Retina (tissue), 1 donor: ENCODE data around the gene RAPGEF1.

Experiments
- DNase-seq: peaks from one replicate; pipeline ENCODE4 v3.0.0-alpha.2; 2016

RAPGEF1 gene

DNA sequence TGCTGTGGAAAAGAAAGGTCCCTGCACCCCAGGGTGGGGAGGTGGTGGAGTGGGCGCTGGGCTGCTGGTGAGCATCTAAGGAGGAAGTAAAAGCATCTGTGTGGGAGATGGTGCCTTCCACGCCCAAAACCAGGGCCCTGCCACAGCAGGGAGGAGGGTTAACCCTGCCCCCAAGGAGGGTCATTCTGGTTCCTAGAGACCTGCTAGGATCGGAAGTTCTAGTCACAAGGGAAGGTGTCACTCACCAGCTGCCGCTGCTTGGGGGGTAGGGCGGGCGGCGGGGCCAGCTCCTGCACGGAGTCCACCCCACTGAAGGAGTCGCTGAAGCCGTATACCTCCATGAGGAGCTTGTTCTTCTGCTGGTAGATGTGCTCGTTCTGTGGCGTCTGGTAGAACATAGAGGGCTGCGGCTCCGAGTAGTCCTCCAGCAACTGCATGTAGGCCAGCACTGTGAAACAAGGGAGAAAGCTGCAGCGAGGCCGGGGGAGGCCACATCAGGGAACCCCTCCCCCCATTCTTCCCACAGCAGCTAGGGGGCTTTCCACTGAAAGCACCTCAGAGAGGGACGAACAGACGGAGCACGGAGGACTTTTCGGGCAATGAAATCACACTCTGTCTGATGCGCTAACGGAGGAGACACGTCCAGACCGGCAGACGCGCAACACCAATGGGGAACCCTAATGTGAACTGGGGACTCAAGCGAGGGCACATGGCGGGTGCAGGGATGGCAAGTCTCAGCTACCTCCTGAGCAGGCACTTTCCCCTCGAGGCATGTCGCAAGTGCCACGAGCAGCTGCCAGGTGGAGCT lies 118.1 kb downstream of the RAPGEF1 start:
- DNase-seq: no peak

DNA sequence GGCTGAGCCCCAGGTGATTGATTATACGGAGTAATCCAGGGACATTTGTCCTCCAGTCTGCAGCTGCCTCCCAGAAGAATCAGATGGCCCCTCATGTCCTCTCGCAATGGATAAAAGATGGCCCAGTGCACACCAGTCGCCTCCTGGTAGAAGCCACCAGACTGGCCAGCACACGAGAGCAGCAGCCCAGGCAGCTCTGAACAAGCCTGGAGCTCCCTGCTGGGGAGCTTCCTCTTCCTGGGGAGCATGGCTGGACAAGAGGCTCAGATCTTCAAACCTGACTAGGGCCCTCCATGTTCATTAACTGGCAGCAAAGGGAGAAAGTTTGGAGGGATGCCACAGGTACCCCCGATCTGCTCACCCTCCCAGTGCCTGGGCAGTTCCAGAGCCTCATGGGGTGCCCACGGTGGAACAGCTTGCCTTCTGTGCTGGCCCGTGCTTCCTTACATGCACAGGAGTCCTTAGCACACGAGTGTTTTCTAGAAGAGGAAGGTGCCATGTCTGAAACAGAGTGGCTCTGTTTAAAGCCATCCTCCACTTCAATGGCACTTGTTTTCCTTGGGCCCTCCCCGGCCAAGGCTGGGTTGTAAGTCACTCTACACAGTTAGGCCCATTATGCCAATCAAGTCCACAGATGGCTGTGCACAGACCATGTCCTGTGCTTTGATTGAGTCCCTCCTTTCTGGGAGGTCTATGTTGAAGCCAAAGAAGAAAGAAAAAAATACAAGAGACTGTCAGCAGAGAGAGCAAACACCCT lies 118.9 kb downstream of the RAPGEF1 start:
- DNase-seq: no peak

DNA sequence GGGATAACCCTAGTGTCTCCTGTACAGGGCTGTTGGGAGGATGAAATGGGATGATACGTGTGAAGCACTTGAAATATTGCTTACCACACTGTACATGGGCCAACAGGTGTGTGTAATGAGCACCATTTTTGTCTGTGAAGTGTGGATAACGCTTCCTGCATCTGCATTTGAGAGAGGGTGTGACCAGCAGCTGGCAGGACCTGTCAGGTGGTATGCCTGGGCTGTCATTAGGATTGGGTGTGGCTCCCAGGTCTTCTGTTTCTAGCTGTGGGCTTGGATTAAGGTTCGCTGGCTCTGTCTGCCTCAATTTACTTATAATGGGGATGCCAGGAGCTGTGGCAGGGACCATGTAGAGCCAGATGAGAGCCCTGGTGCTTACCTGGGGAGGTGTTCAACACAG lies 120.2 kb downstream of the RAPGEF1 start:
- no peak for DNase-seq

DNA sequence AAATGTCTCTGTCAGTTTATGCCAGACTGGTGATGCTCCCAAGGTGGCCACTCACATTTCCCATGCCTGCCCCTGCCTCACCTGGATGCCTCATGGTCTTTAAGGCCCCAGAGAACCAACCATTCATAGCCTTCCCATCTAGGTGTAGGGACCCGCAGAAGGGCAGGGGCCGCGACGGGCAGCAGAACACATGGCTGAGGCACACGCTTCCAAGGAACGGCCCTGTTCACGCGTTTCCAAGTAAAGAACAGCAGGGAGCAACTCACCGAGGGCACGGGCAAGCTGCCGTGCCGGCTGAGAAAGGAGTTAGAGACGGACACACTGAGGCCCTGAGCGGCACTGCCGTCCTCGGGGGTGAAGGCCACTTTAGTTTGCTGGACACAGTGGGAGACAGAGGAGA lies 121.1 kb downstream of the RAPGEF1 start:
- no peak for DNase-seq

DNA sequence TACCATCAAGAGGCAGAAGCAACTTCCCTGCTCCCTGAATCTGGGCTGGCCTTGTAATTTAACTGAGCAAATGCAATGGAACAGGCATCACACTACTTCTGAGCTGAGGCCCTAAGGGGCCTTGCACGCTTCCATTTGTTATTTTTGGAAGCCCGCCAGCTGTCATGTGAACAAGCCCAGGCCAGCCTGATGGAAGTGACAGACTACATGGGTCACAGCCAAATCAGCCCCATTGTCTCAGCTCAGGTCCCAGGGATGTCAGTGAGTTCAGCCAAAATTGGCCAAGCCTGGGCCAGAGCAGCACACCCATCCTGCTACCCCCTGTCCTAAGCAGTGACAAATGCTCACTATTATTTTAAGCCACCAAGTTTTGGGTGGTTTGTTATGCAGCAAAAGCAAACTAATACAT lies 121.8 kb downstream of the RAPGEF1 start:
- no peak for DNase-seq

DNA sequence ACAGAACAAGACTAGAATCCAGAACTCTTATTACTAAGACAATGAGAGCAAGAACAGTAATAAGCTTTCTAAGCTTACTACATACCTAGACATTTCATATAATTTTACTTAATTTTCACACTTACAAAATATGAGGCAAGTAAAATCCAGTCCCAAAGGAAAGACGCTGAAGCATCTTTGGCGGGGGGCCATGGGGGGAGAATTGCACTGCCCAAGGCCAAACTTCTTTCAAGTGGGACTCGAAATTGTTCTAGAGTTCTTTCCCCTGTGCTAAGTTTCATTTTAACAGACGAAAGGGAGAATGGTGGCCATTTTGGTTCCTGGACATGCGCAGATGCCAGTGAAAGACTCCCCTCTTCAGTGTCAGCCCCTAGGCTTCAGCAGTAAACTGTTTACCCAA lies 122.3 kb downstream of the RAPGEF1 start:
- no peak for DNase-seq

DNA sequence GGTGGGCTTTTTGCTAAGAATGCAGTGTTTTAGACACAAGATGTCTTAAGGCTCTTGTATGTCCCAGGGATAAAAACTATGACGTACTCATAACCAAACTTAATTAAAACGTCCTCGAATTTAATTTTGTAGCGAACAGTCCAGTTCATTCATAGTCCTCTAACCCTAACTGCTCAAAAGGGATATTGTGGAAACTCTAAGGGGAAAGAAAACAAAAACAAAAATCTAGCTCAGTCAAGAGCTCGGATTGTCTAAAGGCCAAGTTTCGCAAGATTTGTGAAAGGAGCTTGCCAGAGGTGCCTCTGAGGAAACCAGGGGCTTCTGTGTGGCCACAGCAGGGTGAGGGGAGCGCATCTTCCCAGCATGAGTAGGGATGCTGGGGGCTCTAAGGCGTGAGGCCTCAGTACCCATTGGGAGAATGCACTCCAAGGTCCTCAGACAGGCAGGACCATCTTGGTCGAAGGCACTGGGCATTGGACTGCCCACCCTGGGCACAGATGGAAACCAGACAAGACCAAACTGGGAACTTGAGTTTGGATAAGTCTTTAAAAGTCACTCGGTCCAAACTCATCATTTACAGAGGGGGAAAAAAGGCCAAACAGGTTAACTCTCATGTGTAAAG lies 122.8 kb downstream of the RAPGEF1 start:
- DNase-seq: no peak

DNA sequence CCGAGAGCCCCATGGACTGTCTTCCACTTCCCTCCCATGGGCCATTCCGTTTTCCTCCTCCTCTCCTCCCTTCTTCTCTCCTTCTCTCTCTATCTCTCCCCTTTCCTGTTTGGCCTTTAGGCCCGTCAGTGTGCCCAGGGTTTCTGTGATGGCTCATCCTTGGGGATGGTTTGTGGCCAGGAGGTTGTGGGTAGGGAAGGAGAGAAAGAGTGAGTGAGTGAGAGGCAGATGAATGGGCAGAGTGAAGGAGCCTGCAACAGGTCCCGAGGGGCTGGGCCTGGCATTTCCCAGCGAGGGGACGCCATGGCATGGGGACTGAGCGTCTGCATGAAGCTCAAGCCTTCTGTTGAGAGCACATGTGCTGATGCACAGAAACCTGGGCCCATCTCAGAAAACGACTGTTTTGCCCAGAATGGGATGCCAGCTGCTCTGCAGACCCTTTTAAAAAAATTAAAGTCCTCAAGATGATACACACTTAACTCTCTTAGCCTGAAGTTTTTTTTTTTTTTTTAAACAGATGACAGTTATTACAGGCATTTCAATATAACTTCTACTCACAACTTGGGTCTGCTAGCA lies 125.4 kb downstream of the RAPGEF1 start:
- DNase-seq: no peak

DNA sequence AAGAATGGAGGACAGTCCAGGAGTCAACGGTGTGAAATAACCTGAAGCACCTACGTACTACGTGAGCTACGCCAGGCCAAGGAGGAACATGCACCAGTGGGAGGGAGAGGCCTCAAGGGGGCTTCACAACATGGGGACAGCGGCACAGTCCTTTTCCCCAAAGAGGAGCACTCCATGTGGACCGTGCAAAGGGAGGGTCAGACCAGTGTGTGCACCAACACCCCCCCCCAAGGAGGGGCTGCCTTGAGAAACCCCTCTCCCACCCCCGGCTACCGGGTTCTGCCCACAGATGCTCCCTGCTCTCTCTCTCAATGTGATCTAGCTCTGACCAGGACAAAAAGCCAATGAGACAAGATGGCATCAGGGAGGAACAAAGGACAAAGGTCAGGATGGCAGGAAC lies 126.0 kb downstream of the RAPGEF1 start:
- no peak for DNase-seq

DNA sequence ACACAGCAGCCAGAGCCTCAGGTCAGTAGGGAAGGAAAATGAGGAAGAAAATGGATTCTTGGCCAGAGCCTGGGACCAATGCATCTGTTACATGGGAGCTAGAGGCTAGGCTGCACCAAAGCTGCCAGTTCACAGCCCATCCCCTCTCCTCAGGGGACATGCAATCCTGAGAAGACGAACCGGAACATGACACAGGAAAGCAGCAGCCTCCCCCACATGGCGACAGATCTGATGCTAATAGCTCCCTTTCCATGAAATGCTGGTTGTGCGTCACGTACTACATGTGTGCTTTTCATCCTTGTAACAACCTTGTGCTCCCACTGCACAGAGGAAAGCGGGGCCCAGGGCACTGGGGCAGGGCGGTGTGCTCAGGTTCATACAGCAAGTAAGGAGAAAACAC lies 127.0 kb downstream of the RAPGEF1 start:
- DNase-seq: no peak

DNA sequence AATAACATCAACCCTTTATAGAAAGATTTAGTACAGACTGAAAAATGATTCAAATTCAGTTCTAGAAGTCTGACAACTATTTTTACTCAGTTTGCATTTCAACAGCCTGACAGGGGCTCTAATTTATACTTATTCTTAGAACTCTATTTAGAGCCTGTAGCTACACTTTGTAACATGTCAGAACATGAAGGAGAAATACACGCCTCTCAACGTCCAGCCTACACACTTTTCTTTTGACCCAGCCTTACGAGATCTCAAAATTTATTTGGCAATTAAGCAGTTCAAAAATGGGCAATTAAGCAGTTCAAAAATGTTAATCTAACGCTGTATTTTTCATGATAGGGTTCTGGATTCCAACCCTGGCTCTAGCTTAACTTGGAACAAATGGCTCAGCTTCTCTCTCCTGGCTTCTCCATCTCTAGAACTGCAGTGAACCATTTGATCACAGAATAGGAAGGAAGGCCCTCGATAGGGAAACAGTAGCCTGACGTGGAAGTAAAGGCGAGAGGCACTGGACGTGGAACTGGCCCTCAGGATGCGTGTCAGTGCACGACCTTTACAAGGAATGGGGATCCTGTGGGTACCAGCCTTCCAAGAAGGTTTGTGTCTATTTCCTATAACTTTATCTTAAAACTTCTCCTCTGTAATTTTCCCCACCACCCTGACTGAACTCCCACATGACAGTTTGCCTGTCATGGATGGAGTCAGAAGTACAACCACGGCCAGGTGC lies 128.1 kb downstream of the RAPGEF1 start:
- no peak for DNase-seq

DNA sequence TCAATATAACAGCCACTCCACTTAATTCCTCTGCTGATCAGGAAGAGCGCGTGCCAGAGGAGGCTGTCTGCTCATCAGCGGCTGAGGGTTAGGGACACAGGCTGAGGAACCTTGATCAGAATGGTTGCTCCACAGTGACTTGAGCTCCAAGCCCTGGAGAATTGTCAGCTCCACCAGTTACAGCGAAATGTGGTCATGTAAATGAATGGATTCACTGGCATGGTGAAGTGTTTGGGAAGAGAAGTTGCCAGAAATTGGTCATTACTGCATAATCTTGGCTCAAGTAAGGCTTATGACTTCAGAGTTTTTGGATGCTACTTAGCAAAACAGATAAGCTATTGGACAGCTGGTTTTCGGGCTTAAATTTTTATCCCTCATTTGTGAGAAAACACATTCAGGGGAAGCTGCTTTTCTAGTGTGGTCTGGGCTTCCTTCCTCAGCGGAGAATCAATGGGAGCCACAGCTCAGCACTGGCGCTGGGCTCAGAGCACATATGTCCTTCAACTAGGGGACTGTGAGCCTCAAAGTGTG lies 129.6 kb downstream of the RAPGEF1 start:
- DNase-seq: no peak

DNA sequence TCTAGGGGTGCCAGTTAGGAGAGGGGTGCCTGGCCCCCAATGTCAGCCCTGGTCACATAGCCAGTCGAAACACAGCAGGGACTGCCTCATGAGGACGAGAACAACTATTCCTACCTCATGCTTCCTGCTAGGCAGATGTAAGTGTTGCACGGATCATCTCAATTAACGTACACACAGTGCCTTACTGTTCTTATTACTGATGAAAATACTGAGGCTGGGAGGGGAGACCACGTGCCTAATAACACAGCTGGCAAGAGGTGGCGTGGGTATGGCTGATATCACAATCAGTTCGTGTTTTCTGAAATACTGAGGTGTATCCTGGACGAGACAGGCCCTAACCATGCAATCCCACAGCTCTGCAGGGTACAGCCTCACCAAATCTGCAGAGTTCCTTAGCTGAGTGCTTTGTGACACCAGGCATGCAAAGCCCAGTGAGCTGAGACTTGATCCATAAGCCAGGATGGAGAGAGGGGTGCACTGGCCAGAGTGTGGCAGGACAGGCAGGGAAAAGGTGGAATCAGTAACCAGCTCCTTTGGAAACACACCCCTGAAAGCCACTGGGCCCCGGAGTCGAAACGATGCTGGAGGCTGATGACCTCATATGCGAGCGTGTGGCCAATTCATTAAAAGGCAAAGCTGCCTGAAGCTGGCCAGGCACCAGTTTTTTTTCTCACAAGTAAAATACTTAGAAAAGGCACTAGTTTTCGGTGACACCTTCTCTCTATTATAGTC lies 130.6 kb downstream of the RAPGEF1 start:
- no peak for DNase-seq

DNA sequence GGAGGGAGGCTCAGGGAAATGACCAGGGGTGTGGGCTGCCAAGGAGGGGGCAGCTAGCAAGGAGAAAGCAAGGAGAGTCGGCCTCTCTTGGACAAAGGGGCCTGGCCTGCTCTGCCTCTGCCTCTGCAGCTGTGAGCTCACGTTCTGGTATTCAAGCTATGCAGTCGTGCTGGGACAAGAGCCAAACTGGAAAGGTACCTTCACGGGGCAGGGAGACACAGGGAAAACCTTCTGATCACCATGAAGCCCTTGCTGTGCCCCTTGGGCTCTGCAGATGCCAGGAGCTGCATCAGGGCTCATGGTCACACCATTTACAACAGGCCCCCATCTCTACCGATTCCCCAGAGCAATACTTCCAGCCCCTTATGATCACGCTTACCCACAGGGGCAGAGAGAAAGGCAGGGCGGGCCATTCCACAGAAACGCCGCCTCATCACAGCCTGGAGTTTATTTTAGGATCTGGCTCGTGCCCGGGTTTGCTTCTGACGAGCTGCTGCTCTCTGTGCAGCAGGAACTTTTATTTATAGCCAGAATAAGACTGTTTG lies 131.3 kb downstream of the RAPGEF1 start:
- DNase-seq: no peak

DNA sequence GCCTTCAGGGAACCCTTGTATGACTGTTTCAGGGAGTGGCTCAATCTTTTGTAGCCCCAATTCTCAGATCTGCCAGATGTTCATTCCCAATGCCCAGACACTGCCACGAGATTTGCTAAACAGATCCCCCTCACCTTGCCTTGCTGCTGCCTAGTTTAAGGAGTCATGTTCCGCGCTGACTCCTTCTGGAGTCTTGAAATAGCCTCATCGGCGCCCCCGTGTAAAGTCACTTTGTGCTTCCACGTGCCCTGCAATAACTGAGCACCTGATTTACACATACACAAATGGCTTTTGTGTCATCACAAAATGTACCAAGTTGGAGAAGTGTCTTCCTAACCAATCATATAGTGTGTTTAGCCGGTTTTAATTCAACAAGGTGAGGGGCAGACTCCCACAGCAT lies 132.3 kb downstream of the RAPGEF1 start:
- DNase-seq: no peak

DNA sequence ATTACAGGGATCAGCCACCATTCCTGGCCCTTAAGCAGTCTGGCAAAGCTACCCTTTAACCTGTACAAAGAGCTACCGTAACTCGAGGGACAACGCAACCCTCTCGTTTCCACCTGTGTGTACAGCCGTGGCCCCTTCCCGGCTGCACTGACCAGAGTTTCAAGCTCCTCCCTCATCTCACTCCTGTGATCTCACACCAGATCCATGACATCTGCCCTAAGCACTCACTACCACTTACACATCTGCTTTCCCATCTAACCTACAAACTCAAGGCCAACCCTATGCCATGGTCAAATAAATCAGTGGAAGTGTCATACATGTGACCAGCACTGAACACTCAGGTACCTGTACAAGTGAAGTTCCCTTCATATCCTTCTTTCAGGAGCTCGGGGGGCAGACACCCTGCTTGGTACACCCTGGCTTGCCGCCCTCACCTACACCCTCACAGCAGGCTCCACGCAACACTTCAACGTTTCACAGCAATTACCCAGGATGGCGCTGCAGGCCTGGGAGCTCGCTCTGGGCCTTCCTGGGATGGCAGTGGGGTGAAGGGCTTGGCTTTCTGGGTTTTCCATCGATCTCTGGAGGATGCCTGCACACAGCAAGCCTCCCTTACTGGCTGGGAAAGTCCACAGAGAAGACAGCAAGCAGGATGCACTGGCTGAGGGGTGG lies 132.8 kb downstream of the RAPGEF1 start:
- DNase-seq: no peak

DNA sequence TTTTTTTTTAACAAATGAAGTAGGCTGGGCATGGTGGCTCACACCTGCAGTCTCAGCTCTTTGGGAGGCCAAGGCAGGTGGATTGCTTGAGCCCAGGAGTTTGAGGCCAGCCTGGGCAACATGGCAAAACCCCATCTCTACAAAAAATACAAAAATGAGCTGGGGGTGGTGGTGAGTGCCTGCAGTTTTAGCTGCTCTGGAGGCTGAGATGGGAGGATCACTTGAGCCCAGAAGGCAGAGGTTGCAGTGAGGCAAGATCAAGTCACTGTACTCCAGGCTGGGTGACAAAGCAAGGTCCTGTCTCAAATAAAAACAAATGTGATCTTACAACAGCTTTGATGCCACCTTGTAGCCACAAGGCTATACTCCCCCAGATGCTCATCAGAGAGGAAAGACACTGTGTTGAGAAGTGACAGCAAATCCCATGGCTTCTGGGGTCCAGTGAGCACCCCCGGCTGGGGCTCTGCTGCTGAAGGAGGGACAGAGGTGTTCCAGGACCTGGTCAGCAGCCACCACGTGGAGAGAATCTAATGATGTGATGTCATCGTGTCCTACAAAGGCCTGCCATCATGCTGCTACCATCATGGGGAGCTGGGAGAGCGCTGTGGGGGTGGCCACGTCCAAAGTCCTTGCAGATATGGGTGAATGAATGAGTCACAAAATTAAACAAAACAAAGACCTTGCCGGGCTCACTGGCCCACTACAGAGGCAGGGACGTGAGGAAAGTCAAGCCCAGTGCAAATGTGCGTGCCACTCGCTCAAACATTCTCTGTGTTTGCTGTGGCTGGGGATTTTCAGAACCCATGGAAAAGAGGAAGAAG lies 133.9 kb downstream of the RAPGEF1 start:
- no peak for DNase-seq

DNA sequence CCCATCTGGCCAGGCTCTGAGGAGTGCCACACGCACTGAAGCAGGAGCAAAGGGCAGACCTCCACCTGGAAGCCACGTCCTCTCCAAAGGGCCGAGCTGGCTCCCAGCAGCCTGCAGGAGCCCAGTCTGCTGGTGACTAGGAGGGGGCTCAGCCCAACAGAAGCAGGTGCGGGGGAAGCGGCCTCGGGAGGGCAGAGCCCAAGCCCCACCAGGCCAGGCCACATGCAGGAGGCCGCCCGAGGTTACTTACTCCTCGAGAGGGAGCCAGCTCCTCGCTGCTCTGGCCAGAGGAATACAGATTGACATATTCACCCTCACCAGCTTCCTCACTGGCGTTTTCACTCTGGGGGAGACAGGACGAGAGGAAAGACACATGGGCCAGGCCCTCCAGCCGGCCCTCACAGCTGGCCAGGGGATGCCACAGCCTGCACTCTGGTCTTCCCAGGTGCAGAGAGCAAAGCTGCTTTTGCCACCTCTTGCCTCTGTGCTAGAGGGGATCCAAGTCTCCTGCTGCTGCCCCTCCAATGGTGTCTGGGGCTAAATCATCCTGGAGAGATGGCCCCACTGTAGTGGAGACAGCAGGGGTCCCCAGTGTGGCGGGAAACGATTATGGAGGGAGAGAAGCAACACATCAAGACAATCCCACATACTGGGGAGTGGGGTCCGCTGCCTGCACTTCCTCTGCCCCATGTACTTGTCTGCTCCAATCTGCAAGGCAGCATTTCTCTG lies 136.0 kb downstream of the RAPGEF1 start:
- DNase-seq: no peak

DNA sequence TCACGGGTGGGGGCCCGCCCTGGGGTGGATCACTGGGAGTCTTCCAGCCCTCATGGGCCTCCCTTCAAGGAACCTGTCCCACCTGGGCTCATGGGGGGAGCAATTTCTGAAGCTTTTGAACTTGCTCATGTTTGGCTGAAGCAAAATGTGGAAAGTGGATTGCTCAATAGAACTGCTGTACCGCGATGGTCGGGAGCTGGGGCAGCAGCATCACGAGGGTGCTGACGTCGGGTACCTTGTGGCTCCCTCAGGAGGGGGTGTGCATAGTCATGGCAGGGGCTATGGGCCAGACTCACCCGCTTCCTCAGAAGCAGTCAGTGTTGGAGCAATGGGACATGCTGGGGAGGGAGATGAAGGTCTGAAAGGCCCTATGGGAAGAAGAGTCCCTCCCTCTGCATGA lies 136.7 kb downstream of the RAPGEF1 start:
- no peak for DNase-seq
